HG02884 (cell line): ENCODE results near the gene C19orf47.
"Not testable (repeated sequence)": the region's sequence is repeated elsewhere in the genome, so short reads cannot be mapped to it uniquely, and the experiment has no call there.

ENCODE experiments used
- ATAC-seq: cut with Tn5 transposase; IDR thresholded peaks from one replicate; pipeline ENCODE4 v1.9.1; 2021; ENCODE audit warnings: mild to moderate bottlenecking, moderate library complexity; ENCODE audit not compliant: unreplicated experiment

C19orf47 gene

GRCh38 chr19:40377876-40378385, 29.7 kb upstream of the C19orf47 start:
- ATAC-seq, result no peak

GRCh38 chr19:40376286-40376862, 28.2 kb upstream of the C19orf47 start:
- no peak for ATAC-seq

GRCh38 chr19:40374084-40374483, 25.9 kb upstream of the C19orf47 start:
- ATAC-seq, result no peak

- no peak for ATAC-seq
Observed at GRCh38 chr19:40371802-40372122, 23.6 kb upstream of the C19orf47 start.

GRCh38 chr19:40370997-40371801, 23.0 kb upstream of the C19orf47 start:
- no peak for ATAC-seq

GRCh38 chr19:40370253-40370652, 22.1 kb upstream of the C19orf47 start:
- ATAC-seq, result not testable (repeated sequence)

- ATAC-seq, result no peak
Observed at GRCh38 chr19:40369797-40370196, 21.6 kb upstream of the C19orf47 start.

- ATAC-seq, result no peak
Observed at GRCh38 chr19:40367577-40368434, 19.6 kb upstream of the C19orf47 start.

GRCh38 chr19:40366697-40367561, 18.7 kb upstream of the C19orf47 start:
- ATAC-seq, result no peak

- no peak for ATAC-seq
Observed at GRCh38 chr19:40365613-40366401, 17.6 kb upstream of the C19orf47 start.

GRCh38 chr19:40365010-40365409, 16.8 kb upstream of the C19orf47 start:
- no peak for ATAC-seq

GRCh38 chr19:40363069-40363468, 14.9 kb upstream of the C19orf47 start:
- ATAC-seq, result no peak

- ATAC-seq, result no peak
Observed at GRCh38 chr19:40362160-40362559, 14.0 kb upstream of the C19orf47 start.

GRCh38 chr19:40360708-40361241, 12.6 kb upstream of the C19orf47 start:
- ATAC-seq, result no peak

GRCh38 chr19:40360020-40360707, 12.0 kb upstream of the C19orf47 start:
- ATAC-seq, result no peak

- ATAC-seq, result no peak
Observed at GRCh38 chr19:40358773-40359172, 10.6 kb upstream of the C19orf47 start.

- no peak for ATAC-seq
Observed at GRCh38 chr19:40357640-40358039, 9.4 kb upstream of the C19orf47 start.

- ATAC-seq, result no peak
Observed at GRCh38 chr19:40356681-40357595, 8.7 kb upstream of the C19orf47 start.
